ENCODE data around the gene GPR146. TPM values are rescaled to one million over a fixed set of nuclear protein-coding genes. Genes with fewer than 3 reads are reported as not detected.

Gene GPR146
- total RNA-seq, 1 experiment from 2014 or later: 2.9 TPM

- DNase-seq (ENCODE audit: low read depth, low spot score) (no peak), ATAC-seq (0 out of 2 replicates have a peak, but pooled peaks have one; percentile 10)
- POLR2A ChIA-PET: no interaction called here
- BruUV-seq (replicated peaks): no TSS peak
- Histone ChIP-seq H3K9me3 (ENCODE audit: control insufficient read depth, insufficient read depth, low read depth, low read length) (no peaks in the 10 kb centered on the region), H3K4me3 (ENCODE audit: low read depth in 2 of 2, low read length in 2 of 2) (no peak overlapping the region), H3K27ac (ENCODE audit: low read length) (no peak overlapping the region), H3K36me3 (ENCODE audit: control insufficient read depth, insufficient read depth, low read length) (no peaks in the 10 kb centered on the region), H3K27me3 (ENCODE audit: control insufficient read depth, insufficient read depth, low read length) (no peaks in the 10 kb centered on the region), H3K4me1 (ENCODE audit: control insufficient read depth, insufficient read depth, low read length) (no peaks in the 10 kb centered on the region)
- CTCF ChIA-PET: no interaction called here
- intact Hi-C loops (cut with micrococcal nuclease; ENCODE audit: unreplicated experiment): no loop called here
- in situ Hi-C loops (cut with HindIII; ENCODE audit: low pct_unique_long_range_greater_than_20kb, low sequenced_read_pairs): no loop called here
- TF ChIP-seq SIN3A (IDR thresholded peaks at IDR 0.05; ENCODE audit: borderline replicate concordance, insufficient read depth, low read depth, low read length) (no peak), POLR2AphosphoS5 (IDR thresholded peaks at IDR 0.05; ENCODE audit: low read depth, low read length) (no peak), TCF7L2 (IDR thresholded peaks at IDR 0.05; ENCODE audit: low read depth, low read length) (no peak)
- TF ChIP-seq, protein P1, sequence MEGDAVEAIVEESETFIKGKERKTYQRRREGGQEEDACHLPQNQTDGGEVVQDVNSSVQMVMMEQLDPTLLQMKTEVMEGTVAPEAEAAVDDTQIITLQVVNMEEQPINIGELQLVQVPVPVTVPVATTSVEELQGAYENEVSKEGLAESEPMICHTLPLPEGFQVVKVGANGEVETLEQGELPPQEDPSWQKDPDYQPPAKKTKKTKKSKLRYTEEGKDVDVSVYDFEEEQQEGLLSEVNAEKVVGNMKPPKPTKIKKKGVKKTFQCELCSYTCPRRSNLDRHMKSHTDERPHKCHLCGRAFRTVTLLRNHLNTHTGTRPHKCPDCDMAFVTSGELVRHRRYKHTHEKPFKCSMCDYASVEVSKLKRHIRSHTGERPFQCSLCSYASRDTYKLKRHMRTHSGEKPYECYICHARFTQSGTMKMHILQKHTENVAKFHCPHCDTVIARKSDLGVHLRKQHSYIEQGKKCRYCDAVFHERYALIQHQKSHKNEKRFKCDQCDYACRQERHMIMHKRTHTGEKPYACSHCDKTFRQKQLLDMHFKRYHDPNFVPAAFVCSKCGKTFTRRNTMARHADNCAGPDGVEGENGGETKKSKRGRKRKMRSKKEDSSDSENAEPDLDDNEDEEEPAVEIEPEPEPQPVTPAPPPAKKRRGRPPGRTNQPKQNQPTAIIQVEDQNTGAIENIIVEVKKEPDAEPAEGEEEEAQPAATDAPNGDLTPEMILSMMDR (IDR thresholded peaks at IDR 0.05): no peak
- TF ChIP-seq, protein P2, sequence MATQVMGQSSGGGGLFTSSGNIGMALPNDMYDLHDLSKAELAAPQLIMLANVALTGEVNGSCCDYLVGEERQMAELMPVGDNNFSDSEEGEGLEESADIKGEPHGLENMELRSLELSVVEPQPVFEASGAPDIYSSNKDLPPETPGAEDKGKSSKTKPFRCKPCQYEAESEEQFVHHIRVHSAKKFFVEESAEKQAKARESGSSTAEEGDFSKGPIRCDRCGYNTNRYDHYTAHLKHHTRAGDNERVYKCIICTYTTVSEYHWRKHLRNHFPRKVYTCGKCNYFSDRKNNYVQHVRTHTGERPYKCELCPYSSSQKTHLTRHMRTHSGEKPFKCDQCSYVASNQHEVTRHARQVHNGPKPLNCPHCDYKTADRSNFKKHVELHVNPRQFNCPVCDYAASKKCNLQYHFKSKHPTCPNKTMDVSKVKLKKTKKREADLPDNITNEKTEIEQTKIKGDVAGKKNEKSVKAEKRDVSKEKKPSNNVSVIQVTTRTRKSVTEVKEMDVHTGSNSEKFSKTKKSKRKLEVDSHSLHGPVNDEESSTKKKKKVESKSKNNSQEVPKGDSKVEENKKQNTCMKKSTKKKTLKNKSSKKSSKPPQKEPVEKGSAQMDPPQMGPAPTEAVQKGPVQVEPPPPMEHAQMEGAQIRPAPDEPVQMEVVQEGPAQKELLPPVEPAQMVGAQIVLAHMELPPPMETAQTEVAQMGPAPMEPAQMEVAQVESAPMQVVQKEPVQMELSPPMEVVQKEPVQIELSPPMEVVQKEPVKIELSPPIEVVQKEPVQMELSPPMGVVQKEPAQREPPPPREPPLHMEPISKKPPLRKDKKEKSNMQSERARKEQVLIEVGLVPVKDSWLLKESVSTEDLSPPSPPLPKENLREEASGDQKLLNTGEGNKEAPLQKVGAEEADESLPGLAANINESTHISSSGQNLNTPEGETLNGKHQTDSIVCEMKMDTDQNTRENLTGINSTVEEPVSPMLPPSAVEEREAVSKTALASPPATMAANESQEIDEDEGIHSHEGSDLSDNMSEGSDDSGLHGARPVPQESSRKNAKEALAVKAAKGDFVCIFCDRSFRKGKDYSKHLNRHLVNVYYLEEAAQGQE (IDR thresholded peaks at IDR 0.05; ENCODE audit: insufficient read depth in 1 of 2, low read depth in 2 of 2, low read length in 1 of 2): no peak
These were observed 8.7 kb downstream of the GPR146 start for GRCh38 chr7:1053002-1053411.

DNA sequence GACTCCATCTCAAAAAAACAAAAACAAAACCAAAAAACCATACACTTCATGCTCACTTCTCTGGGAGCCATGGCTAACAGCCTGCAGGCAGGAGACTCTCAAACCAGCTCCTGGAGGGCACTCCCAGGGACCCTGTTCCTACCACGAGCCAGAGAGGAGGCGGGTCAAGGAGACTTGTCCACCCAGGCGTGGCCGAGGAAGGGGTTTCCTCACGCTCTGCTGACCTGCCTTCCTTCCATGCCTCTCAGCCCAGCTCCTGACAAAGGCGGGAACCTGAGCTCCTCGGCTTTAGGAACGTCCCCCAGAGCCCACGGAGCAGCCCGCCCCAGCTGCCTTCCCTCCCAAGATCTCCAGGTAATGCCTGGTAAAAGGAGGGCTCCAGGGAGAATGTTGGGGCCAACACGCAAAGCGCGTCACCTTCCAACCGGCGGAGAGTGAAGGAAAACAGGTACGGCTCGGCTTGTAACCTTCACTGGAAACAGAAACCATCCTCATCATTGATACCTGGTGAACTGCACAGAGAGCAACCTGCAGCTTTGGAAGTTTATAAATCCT lies 9.5 kb downstream of the GPR146 start:
- Histone ChIP-seq H3K27ac (ENCODE audit: low read length) (no peak overlapping the region), H3K4me3 (ENCODE audit: low read depth in 2 of 2, low read length in 2 of 2) (no peak overlapping the region), H3K9me3 (ENCODE audit: control insufficient read depth, insufficient read depth, low read depth, low read length) (no peaks in the 10 kb centered on the region), H3K27me3 (ENCODE audit: control insufficient read depth, insufficient read depth, low read length) (no peaks in the 10 kb centered on the region), H3K36me3 (ENCODE audit: control insufficient read depth, insufficient read depth, low read length) (no peaks in the 10 kb centered on the region), H3K4me1 (ENCODE audit: control insufficient read depth, insufficient read depth, low read length) (no peaks in the 10 kb centered on the region)
- BruUV-seq (replicated peaks): no TSS peak
- intact Hi-C loops (cut with micrococcal nuclease; ENCODE audit: unreplicated experiment) (no loop called here), in situ Hi-C loops (cut with HindIII; ENCODE audit: low pct_unique_long_range_greater_than_20kb, low sequenced_read_pairs) (no loop called here)
- ChIA-PET POLR2A (no interaction called here), CTCF (interaction anchor here (1.2 kb wide), 1 partner anchor 9 kb away, joined by 3 read pairs; no protein-coding TSS in a partner anchor)
- no peak for TF ChIP-seq POLR2AphosphoS5 (IDR thresholded peaks at IDR 0.05; ENCODE audit: low read depth, low read length)
- TF ChIP-seq SIN3A (IDR thresholded peaks at IDR 0.05; ENCODE audit: borderline replicate concordance, insufficient read depth, low read depth, low read length): no peak
- TF ChIP-seq TCF7L2 (IDR thresholded peaks at IDR 0.05; ENCODE audit: low read depth, low read length): no peak
- TF ChIP-seq, protein P2 (IDR thresholded peaks at IDR 0.05; ENCODE audit: insufficient read depth in 1 of 2, low read depth in 2 of 2, low read length in 1 of 2): no peak
- TF ChIP-seq, protein P1 (IDR thresholded peaks at IDR 0.05): no peak
- ATAC-seq: no peak
- DNase-seq (ENCODE audit: low read depth, low spot score): no peak

Measured in Panc1 (cell line).